K562 treated with DMSO at 1 percent for 24 hours (cell line): Measurements from ENCODE around the gene GH2. TPM values are rescaled to one million over a fixed set of nuclear protein-coding genes. Genes with fewer than 3 reads are reported as not detected.

Experiments used
- total RNA-seq: library from RNA; unstranded; fragments of 300-600 nt; gene quantifications from 2 replicates; pipeline ENCODE4 v1.2.3, GENCODE V29; 2022; ENCODE audit warnings: low read depth; ENCODE audit not compliant: insufficient read depth

The GH2 gene
- not detected in 2 replicates for total RNA-seq

GRCh38 chr17:63881935-63882601, at the start of gene GH2:
GH2 (minus strand) TSS chr17:63881944; CDS start chr17:63881801, 143 bp downstream.

GRCh38 chr17:63918789-63919305, 37.1 kb upstream of the GH2 start, which contains the start of gene GH1:
GH1 (minus strand) TSS chr17:63918839; CDS start chr17:63918776, 63 bp downstream.

GRCh38 chr17:63911041-63911635, 29.4 kb upstream of the GH2 start, which contains the start of gene CSHL1:
CSHL1 (minus strand) TSS chr17:63911258; CDS start chr17:63911196, 62 bp downstream.

GRCh38 chr17:63896524-63897354, 15.0 kb upstream of the GH2 start, which contains the start of gene CSH1:
CSH1 (minus strand) TSS chr17:63896574; CDS start chr17:63896511, 63 bp downstream.

GRCh38 chr17:63873577-63873976, 8.2 kb downstream of the GH2 start, which contains the start of gene CSH2:
CSH2 (minus strand) TSS chr17:63873677; CDS start chr17:63873614, 63 bp downstream.

GRCh38 chr17:63842540-63843386, 39.0 kb downstream of the GH2 start, which contains the start of gene SMARCD2:
SMARCD2 (minus strand) TSS chr17:63842685; CDS start chr17:63842674, 11 bp downstream.

Other genes with a start within 250 kb of the GH2 start
- 6.0 and 9.2 TPM in 2 replicates for gene LIMD2, start 181.8 kb downstream of the GH2 start, total RNA-seq
- 45.4 and 47.0 TPM in 2 replicates for gene STRADA, start 140.1 kb downstream of the GH2 start, total RNA-seq
- gene CCDC47, start 108.3 kb downstream of the GH2 start, total RNA-seq: 57.2 and 62.5 TPM in 2 replicates
- gene DDX42, start 107.8 kb downstream of the GH2 start, total RNA-seq: 37.1 and 46.5 TPM in 2 replicates
- gene PSMC5, start 54.5 kb downstream of the GH2 start, total RNA-seq: 172 and 182 TPM in 2 replicates
- 26.5 and 33.7 TPM in 2 replicates for gene FTSJ3, start 54.3 kb downstream of the GH2 start, total RNA-seq
- 87.9 and 96.8 TPM in 2 replicates for gene SMARCD2, start 39.3 kb downstream of the GH2 start, total RNA-seq
- gene CSH2, start 8.3 kb downstream of the GH2 start, total RNA-seq: 0.38 and 1.4 TPM in 2 replicates
- not detected in 2 replicates for gene CSH1, start 14.6 kb upstream of the GH2 start, total RNA-seq
- not detected in 2 replicates for gene CSHL1, start 29.3 kb upstream of the GH2 start, total RNA-seq
- gene GH1, start 36.9 kb upstream of the GH2 start, total RNA-seq: not detected in 2 replicates
- gene CD79B, start 50.4 kb upstream of the GH2 start, total RNA-seq: 0.27 TPM in 1 of 2 replicates, not detected in the other
- gene SCN4A, start 91.0 kb upstream of the GH2 start, total RNA-seq: 0.43 and 0.53 TPM in 2 replicates
- 1.9 and 2.2 TPM in 2 replicates for gene PRR29, start 116.4 kb upstream of the GH2 start, total RNA-seq
- 59.1 and 64.1 TPM in 2 replicates for gene ICAM2, start 138.7 kb upstream of the GH2 start, total RNA-seq
- gene ERN1, start 248.2 kb upstream of the GH2 start, total RNA-seq: 17.5 and 17.8 TPM in 2 replicates